GM19035 (cell line): ENCODE results near the gene TANGO6.
"Not testable (repeated sequence)": the region's sequence is repeated elsewhere in the genome, so short reads cannot be mapped to it uniquely, and the experiment has no call there.

Source experiments
- ATAC-seq: cut with Tn5 transposase; IDR thresholded peaks from one replicate; pipeline ENCODE4 v1.9.1; 2021; ENCODE audit not compliant: unreplicated experiment

Gene TANGO6

GRCh38 chr16:68960910-68961309, 117.6 kb downstream of the TANGO6 start:
- no peak for ATAC-seq

- no peak for ATAC-seq
Observed at GRCh38 chr16:68961778-68962402, 118.6 kb downstream of the TANGO6 start.

- ATAC-seq = no peak
Observed at GRCh38 chr16:68969338-68969737, 126.0 kb downstream of the TANGO6 start.

- no peak for ATAC-seq
Observed at GRCh38 chr16:68972013-68972412, 128.7 kb downstream of the TANGO6 start.

- ATAC-seq = no peak
Observed at GRCh38 chr16:68972720-68973119, 129.4 kb downstream of the TANGO6 start.

- no peak for ATAC-seq
Observed at GRCh38 chr16:68973611-68974120, 130.3 kb downstream of the TANGO6 start.

- ATAC-seq = no peak
Observed at GRCh38 chr16:68978303-68978954, 135.1 kb downstream of the TANGO6 start.

GRCh38 chr16:68980695-68981315, 137.5 kb downstream of the TANGO6 start:
- no peak for ATAC-seq

GRCh38 chr16:68981971-68982370, 138.6 kb downstream of the TANGO6 start:
- no peak for ATAC-seq

GRCh38 chr16:68984467-68984866, 141.1 kb downstream of the TANGO6 start:
- no peak for ATAC-seq

GRCh38 chr16:68985268-68985667, 141.9 kb downstream of the TANGO6 start:
- ATAC-seq = no peak

GRCh38 chr16:68985855-68986254, 142.5 kb downstream of the TANGO6 start:
- ATAC-seq = no peak

GRCh38 chr16:68987734-68988457, 144.6 kb downstream of the TANGO6 start:
- ATAC-seq = no peak

- not testable (repeated sequence) for ATAC-seq
Observed at GRCh38 chr16:68990172-68990845, 147.0 kb downstream of the TANGO6 start.

GRCh38 chr16:68991075-68991474, 147.7 kb downstream of the TANGO6 start:
- no peak for ATAC-seq

GRCh38 chr16:68992521-68992920, 149.2 kb downstream of the TANGO6 start:
- no peak for ATAC-seq

- no peak for ATAC-seq
Observed at GRCh38 chr16:68993456-68993855, 150.1 kb downstream of the TANGO6 start.

- no peak for ATAC-seq
Observed at GRCh38 chr16:68993885-68994284, 150.6 kb downstream of the TANGO6 start.

- no peak for ATAC-seq
Observed at GRCh38 chr16:68994324-68994723, 151.0 kb downstream of the TANGO6 start.

- no peak for ATAC-seq
Observed at GRCh38 chr16:68995011-68995504, 151.7 kb downstream of the TANGO6 start.

GRCh38 chr16:68997564-68997963, 154.2 kb downstream of the TANGO6 start:
- ATAC-seq = no peak
